Endothelial cell of coronary artery (primary cell): ENCODE results near the gene HSPA9. TPM values are rescaled to one million over a fixed set of nuclear protein-coding genes. Genes with fewer than 3 reads are reported as not detected.

Source experiments
- total RNA-seq: library from RNA; depleted of rRNA; stranded (reverse); fragments of >200 nt; gene quantifications from 2 replicates; pipeline ENCODE4 v1.2.3, GENCODE V29; 2014

HSPA9 gene
- 227 and 290 TPM in 2 replicates for total RNA-seq

DNA sequence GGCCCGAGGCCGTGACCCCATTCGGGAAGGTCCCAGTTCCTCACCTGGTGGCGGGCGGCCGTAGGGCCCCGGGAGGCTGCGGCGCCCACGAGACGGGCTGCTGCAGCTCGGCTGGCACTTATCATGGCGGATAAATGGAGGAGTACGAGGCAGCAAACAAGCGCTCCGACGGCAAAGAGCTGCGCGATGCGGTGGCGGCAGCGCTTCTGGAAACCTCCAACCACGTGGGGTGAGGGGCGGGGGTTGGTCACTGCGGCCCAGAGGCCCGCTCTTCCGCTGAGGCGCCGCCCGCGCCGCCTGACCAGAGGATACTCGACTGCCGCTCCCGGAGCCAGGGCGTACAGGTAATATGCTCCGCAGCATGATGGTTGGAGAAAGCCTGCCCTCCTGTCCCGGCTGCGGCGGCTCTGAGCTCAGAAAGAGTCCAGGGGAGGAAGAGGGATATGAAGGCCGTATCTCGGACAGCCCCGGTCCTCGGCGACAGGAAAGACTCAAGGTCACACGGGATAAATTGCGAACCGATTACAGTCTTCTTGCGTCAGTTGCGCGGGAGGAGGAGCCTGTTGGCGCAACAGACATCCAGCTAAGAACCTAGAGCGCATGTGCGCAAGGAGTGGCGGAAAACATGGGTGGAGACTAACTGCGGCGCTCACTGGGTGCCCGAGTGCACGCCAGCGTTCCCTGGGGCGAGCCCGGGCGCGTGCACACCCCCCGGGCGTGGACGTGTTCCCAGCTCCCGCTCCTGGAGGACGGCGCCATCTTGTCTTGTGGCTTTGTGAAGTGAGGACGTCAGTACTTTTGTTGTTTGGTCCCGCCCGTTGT, at the start of gene HSPA9:
Gene HSPA9 (minus strand): TSS at position 208 of the 822 bp plus-strand sequence. CDS start 83 bp downstream, at position 125.

DNA sequence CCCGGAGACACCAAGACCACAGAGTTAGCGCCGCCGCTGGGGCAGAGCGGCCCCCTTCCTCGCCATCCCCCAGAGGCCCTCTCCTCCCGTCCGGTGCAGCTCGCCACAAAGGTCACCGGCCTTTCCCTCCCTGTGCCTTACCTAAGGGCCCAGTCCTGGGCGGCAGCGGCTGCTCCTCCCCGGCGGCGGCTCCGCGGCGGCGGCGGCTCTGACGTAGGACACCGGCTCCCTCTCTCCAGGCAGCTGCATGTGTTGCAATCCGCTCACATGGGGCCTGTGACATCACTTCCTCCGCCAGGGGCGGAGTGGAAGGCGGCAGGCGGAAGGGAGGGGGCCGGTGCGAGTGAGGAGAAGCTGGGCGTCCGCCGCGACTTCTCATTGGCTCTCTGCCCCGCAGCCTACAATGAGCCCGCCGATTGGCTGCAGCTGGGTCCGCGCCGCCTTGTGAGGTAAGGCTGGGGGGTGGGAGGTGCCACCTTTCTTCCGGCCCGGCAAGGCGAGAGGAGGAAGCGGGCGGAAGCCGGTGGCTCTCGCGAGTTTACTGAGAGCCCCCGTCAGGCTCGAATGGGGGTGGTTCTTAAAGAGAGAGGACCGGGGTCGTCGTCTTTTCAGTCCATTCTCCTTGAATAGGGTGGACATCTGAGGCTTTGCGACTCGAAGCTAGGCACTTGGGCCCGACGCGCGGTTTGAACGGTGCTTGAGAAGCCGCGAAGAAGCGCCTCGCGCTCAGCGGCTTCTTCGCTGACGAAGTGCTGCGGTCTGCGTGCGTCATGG, 32.1 kb downstream of the HSPA9 start, which contains the start of gene ETF1:
Gene ETF1 (minus strand): TSS at position 281 of the 774 bp plus-strand sequence. CDS start 318 bp downstream, outside the sequence.

Other genes starting within 250 kb of the HSPA9 start
- gene CDC25C, start 243.6 kb downstream of the HSPA9 start, total RNA-seq: 1.3 and 6.6 TPM in 2 replicates
- 37.2 and 37.8 TPM in 2 replicates for gene FAM53C, start 237.1 kb downstream of the HSPA9 start, total RNA-seq
- gene KDM3B, start 222.7 kb downstream of the HSPA9 start, total RNA-seq: 43.6 and 44.2 TPM in 2 replicates
- 2.0 and 2.8 TPM in 2 replicates for gene REEP2, start 136.3 kb downstream of the HSPA9 start, total RNA-seq
- 0.27 and 1.5 TPM in 2 replicates for gene EGR1, start 109.9 kb downstream of the HSPA9 start, total RNA-seq
- 101 and 110 TPM in 2 replicates for gene ETF1, start 32.2 kb downstream of the HSPA9 start, total RNA-seq
- 586 and 663 TPM in 2 replicates for gene CTNNA1, start 178.0 kb upstream of the HSPA9 start, total RNA-seq